ENCODE results near the gene ZIK1. TPM values are rescaled to one million over a fixed set of nuclear protein-coding genes. Genes with fewer than 3 reads are reported as not detected.
A peak's percentile ranks its signal among the peaks of the same experiment; 100 is the strongest.

ZIK1 gene
- total and polyA plus RNA-seq, 2 experiments from 2014 or later = 3.8 to 7.1 TPM

DNA sequence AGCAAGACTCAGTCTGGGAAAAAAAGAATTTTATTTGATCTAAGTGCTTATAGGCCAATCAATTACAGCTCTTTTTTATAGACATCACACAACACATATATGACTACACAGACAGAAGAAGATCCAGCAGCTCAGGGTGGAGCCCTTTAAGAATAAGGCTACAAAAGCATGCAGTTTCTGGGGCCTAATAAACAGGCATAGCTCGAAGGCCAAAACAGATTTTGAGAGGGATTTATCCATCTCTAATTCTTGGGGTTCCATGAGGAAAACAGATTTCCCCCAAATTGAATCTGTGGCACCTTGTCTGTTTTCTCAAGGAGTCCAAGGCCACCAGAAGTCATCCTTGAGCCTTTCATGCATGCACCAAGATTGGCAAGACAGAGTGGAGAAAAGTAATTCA, 20.4 kb upstream of the ZIK1 start:
- WGBS (ENCODE audit: low lambda C conversion rate, missing lambda C conversion rate) = 64% methylated on average over 1 of the region's 1 CpG
- no peaks in the 10 kb centered on the region for H3K9me2 ChIP-seq (replicated peaks; ENCODE audit: insufficient read depth)
- no peak overlapping the region for H3K4me3 ChIP-seq
- no peak for DNase-seq (ENCODE audit: low spot score)
- TF ChIP-seq, protein P1, sequence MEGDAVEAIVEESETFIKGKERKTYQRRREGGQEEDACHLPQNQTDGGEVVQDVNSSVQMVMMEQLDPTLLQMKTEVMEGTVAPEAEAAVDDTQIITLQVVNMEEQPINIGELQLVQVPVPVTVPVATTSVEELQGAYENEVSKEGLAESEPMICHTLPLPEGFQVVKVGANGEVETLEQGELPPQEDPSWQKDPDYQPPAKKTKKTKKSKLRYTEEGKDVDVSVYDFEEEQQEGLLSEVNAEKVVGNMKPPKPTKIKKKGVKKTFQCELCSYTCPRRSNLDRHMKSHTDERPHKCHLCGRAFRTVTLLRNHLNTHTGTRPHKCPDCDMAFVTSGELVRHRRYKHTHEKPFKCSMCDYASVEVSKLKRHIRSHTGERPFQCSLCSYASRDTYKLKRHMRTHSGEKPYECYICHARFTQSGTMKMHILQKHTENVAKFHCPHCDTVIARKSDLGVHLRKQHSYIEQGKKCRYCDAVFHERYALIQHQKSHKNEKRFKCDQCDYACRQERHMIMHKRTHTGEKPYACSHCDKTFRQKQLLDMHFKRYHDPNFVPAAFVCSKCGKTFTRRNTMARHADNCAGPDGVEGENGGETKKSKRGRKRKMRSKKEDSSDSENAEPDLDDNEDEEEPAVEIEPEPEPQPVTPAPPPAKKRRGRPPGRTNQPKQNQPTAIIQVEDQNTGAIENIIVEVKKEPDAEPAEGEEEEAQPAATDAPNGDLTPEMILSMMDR (IDR thresholded peaks at IDR 0.05; ENCODE audit: poor library complexity) = no peak
- no peak for TF ChIP-seq EZH2 (IDR thresholded peaks at IDR 0.05; ENCODE audit: borderline replicate concordance)
- no peak for TF ChIP-seq EZH2phosphoT487 (IDR thresholded peaks at IDR 0.05; ENCODE audit: low read depth, severe bottlenecking, unreplicated experiment)
- H3K4me2 ChIP-seq = no peak overlapping the region
- no peak overlapping the region for H2AFZ ChIP-seq
- peaks cover 10% of the 10 kb centered on the region for H3K79me2 ChIP-seq
- H3K27me3 ChIP-seq = no peaks in the 10 kb centered on the region
- H3K27ac ChIP-seq = no peak overlapping the region
- peaks cover 22% of the 10 kb centered on the region for H3K9me3 ChIP-seq (ENCODE audit: low read depth)
- H4K20me1 ChIP-seq (ENCODE audit: insufficient read depth, poor library complexity, severe bottlenecking) = no peaks in the 10 kb centered on the region
- peaks cover 4% of the 10 kb centered on the region for H3K4me1 ChIP-seq (ENCODE audit: insufficient read depth)
- H3K36me3 ChIP-seq (replicated peaks; ENCODE audit: insufficient read depth, low read depth) = no peaks in the 10 kb centered on the region

DNA sequence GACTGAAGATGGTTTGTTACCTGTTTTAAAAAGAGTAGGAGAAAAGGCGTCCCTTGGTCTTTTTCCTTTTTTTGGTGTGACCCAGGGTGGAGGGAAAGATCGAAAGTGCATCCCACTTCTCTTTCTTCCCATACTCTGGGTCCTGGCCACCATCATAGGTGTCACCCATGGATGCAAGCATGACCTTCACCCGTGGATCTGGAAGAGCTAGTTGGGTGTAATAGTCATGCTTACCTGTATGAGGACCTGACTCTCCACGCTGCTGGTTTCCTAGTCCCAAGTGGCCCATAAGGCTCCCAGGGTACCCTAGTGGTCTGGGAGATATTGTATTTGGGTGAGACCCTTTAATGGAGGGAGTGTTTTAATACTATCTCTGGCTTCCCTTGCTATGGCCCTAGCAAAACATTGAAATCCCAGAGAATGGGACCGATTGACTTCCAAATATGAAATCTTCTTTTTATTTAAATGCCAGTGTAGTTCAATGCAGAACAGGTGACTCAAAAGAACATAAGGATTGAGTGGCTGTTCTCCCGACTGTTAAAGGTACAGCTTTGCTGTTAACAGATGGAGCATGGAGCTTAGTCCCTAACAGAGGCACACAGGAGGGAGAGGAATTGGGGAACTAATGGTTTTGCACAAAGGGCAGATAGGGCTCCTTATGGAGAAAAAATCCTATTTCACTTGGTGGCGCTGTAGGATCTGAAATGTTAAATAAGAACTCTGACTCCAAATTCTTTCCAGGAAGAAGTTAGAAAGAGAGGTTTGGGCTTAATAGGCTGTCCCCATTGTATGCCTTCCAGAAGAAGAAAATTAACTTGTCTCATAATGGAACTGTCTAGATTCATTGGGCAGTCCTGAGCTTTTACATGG, 17.3 kb upstream of the ZIK1 start:
- H3K9me3 ChIP-seq (ENCODE audit: low read depth) = peaks cover 27% of the 10 kb centered on the region
- WGBS (ENCODE audit: low lambda C conversion rate, missing lambda C conversion rate) = 64% methylated on average over 7 of the region's 7 CpGs
- TF ChIP-seq EZH2 (IDR thresholded peaks at IDR 0.05; ENCODE audit: borderline replicate concordance) (no peak), EZH2phosphoT487 (IDR thresholded peaks at IDR 0.05; ENCODE audit: low read depth, severe bottlenecking, unreplicated experiment) (no peak)
- TF ChIP-seq, protein P1 (IDR thresholded peaks at IDR 0.05; ENCODE audit: poor library complexity) = no peak
- no peak overlapping the region for H2AFZ ChIP-seq
- no peak overlapping the region for H3K4me3 ChIP-seq
- no peaks in the 10 kb centered on the region for H3K9me2 ChIP-seq (replicated peaks; ENCODE audit: insufficient read depth)
- H3K36me3 ChIP-seq (replicated peaks; ENCODE audit: insufficient read depth, low read depth) = peaks cover under 1% of the 10 kb centered on the region
- no peak overlapping the region for H3K4me2 ChIP-seq
- H4K20me1 ChIP-seq (ENCODE audit: insufficient read depth, poor library complexity, severe bottlenecking) = no peaks in the 10 kb centered on the region
- no peaks in the 10 kb centered on the region for H3K79me2 ChIP-seq
- no peaks in the 10 kb centered on the region for H3K4me1 ChIP-seq (ENCODE audit: insufficient read depth)
- H3K27me3 ChIP-seq = no peaks in the 10 kb centered on the region
- peak; percentile 16 for DNase-seq (ENCODE audit: low spot score)
- no peak overlapping the region for H3K27ac ChIP-seq

DNA sequence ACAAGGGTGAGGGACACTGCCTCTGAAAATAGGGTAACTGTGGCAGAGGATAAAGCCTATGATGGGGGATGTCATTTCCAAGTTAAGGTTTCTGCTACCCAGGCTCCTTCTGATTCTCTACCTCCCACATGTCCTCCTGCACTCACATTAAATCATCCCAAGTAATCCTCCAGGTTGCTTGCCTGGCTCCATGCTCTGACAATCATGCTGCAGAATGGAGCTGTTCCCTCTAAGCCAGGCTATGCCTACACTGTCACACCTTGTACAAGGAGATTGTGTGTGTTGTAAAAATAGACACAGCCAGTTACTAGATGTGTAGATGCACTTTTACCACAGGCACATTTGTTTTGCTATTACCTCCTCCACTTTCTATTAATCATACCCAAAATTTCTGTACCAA, 13.2 kb upstream of the ZIK1 start:
- Histone ChIP-seq H3K27me3 (no peaks in the 10 kb centered on the region), H3K79me2 (no peaks in the 10 kb centered on the region), H4K20me1 (ENCODE audit: insufficient read depth, poor library complexity, severe bottlenecking) (no peaks in the 10 kb centered on the region), H3K27ac (no peak overlapping the region), H3K9me3 (ENCODE audit: low read depth) (peaks cover 40% of the 10 kb centered on the region), H3K4me1 (ENCODE audit: insufficient read depth) (no peaks in the 10 kb centered on the region), H3K4me2 (no peak overlapping the region), H2AFZ (no peak overlapping the region), H3K9me2 (replicated peaks; ENCODE audit: insufficient read depth) (no peaks in the 10 kb centered on the region), H3K36me3 (replicated peaks; ENCODE audit: insufficient read depth, low read depth) (peaks cover 21% of the 10 kb centered on the region), H3K4me3 (no peak overlapping the region)
- no peak for TF ChIP-seq EZH2phosphoT487 (IDR thresholded peaks at IDR 0.05; ENCODE audit: low read depth, severe bottlenecking, unreplicated experiment)
- TF ChIP-seq, protein P1 (IDR thresholded peaks at IDR 0.05; ENCODE audit: poor library complexity) = no peak
- no peak for TF ChIP-seq EZH2 (IDR thresholded peaks at IDR 0.05; ENCODE audit: borderline replicate concordance)
- DNase-seq (ENCODE audit: low spot score) = no peak
